Measurements from ENCODE around the gene PHF12.

GRCh38 chr17:28982131-28982793, 30.9 kb upstream of the PHF12 start:
- TF ChIP-seq CBX5 (IDR thresholded peaks at IDR 0.05; ENCODE audit: low read depth, low read length), result no peak
- TF ChIP-seq ATF2 (IDR thresholded peaks at IDR 0.05; ENCODE audit: low read length), result no peak
- no peak for TF ChIP-seq POLR2A (IDR thresholded peaks at IDR 0.05; ENCODE audit: control extremely low read depth in 1 of 2, low read depth in 2 of 2, low read length in 2 of 2)
- TF ChIP-seq, protein P1, sequence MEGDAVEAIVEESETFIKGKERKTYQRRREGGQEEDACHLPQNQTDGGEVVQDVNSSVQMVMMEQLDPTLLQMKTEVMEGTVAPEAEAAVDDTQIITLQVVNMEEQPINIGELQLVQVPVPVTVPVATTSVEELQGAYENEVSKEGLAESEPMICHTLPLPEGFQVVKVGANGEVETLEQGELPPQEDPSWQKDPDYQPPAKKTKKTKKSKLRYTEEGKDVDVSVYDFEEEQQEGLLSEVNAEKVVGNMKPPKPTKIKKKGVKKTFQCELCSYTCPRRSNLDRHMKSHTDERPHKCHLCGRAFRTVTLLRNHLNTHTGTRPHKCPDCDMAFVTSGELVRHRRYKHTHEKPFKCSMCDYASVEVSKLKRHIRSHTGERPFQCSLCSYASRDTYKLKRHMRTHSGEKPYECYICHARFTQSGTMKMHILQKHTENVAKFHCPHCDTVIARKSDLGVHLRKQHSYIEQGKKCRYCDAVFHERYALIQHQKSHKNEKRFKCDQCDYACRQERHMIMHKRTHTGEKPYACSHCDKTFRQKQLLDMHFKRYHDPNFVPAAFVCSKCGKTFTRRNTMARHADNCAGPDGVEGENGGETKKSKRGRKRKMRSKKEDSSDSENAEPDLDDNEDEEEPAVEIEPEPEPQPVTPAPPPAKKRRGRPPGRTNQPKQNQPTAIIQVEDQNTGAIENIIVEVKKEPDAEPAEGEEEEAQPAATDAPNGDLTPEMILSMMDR (IDR thresholded peaks at IDR 0.05; ENCODE audit: control extremely low read depth in 1 of 3, insufficient read depth in 1 of 3, low read depth in 1 of 3, low read length in 3 of 3), result no peak
- no peak for TF ChIP-seq MAX (IDR thresholded peaks at IDR 0.05)
- TF ChIP-seq EZH2 (IDR thresholded peaks at IDR 0.05; ENCODE audit: low read depth, low read length, severe bottlenecking), result no peak
- no peak for TF ChIP-seq EGR1 (IDR thresholded peaks at IDR 0.05; ENCODE audit: borderline replicate concordance, low read depth, low read length)
- TF ChIP-seq ASH2L (IDR thresholded peaks at IDR 0.05; ENCODE audit: low read length), result no peak
- TF ChIP-seq HDAC2 (IDR thresholded peaks at IDR 0.05; ENCODE audit: borderline replicate concordance in 1 of 2, low read depth in 2 of 2, low read length in 2 of 2), result no peak
- no peak for TF ChIP-seq SP2 (IDR thresholded peaks at IDR 0.05; ENCODE audit: low read length)
- no peak for TF ChIP-seq SIX5 (IDR thresholded peaks at IDR 0.05; ENCODE audit: low read depth, low read length)
